A549 (cell line): ENCODE results near the gene PCNX3. TPM values are rescaled to one million over a fixed set of nuclear protein-coding genes. Genes with fewer than 3 reads are reported as not detected.

ENCODE experiments used
- ATAC-seq, 2 experiments: fragments of 200-7000 bp in 1 of 2; fragments of >200 bp in 1 of 2; cut with Nextera tagmentation in 1 of 2; cut with Tn5 transposase in 1 of 2; 3 replicates each; pipeline versions ENCODE4 v1.8.0 to v1.9.1; 2018 to 2020; ENCODE audit warnings: mild to moderate bottlenecking in 1 of 2, moderate library complexity in 1 of 2
- CTCF ChIA-PET: fragments of 300-600 bp; sonication (Branson Sonifier 250); formaldehyde crosslinking; extraction: SDS; loops from one replicate; lab custom pipeline; 2021; ENCODE audit warnings: antibody characterized with exemption, inconsistent platforms; lab: Yijun Ruan, JAX
- POLR2A ChIA-PET: fragments of 350-600 bp; formaldehyde crosslinking; extraction: SDS; loops from one replicate; lab custom pipeline; 2021; ENCODE audit warnings: antibody characterized with exemption, inconsistent platforms; lab: Yijun Ruan, JAX
- DNase-seq, 2 experiments: peaks; one replicate each; pipeline versions ENCODE4 v3.0.0 to v3.0.0-alpha.2; 2011 to 2016; ENCODE audit warnings: low read depth in 1 of 2, low spot score in 1 of 2
- FAIRE-seq: peaks from 2 replicates; lab custom pipeline; 2011; peaks lifted over from hg19 to GRCh38; lab: Jason Lieb, UNC
- H3K27ac ChIP-seq, 2 experiments: fragments of >200 bp; sonication (Bioruptor Twin); formaldehyde crosslinking; 3 replicates each; pipeline ENCODE4 v1.5.1; 2016 to 2017
- H3K4me1 ChIP-seq: fragments of >200 bp; sonication (Bioruptor Twin); formaldehyde crosslinking; 3 replicates; pipeline ENCODE4 v1.6.1; 2016
- H3K4me2 ChIP-seq: fragments of >200 bp; sonication (Bioruptor Twin); formaldehyde crosslinking; 3 replicates; pipeline ENCODE4 v1.6.1; 2016
- H3K4me3 ChIP-seq: fragments of >200 bp; sonication (Bioruptor Twin); formaldehyde crosslinking; 3 replicates; pipeline ENCODE4 v1.5.1; 2016
- H3K9me3 ChIP-seq: fragments of >200 bp; sonication (Bioruptor Twin); formaldehyde crosslinking; 3 replicates; pipeline ENCODE4 v1.6.1; 2016
- BHLHE40 ChIP-seq: IDR thresholded peaks from 2 replicates; pipeline ENCODE4 v1.6.1; 2012; ENCODE audit warnings: low read depth, low read length, inconsistent platforms
- CBX2 ChIP-seq: fragments of 200-600 bp; sonication (generic); IDR thresholded peaks from 2 replicates; pipeline ENCODE4 v1.6.1; 2016; ENCODE audit warnings: low read depth, mild to moderate bottlenecking, borderline replicate concordance
- EHMT2 ChIP-seq: fragments of 200-600 bp; sonication (generic); IDR thresholded peaks from 2 replicates; pipeline ENCODE4 v1.6.1; 2016; ENCODE audit warnings: antibody characterized with exemption, low read depth, mild to moderate bottlenecking, moderate library complexity
- FOSB ChIP-seq: fragments of 250-450 bp; sonication (Bioruptor Pico); IDR thresholded peaks from 2 replicates; pipeline ENCODE4 v1.5.0; 2020; ENCODE audit warnings: mild to moderate bottlenecking, moderate library complexity
- FOSL2 ChIP-seq, 2 experiments: fragments of 450-650 bp in 1 of 2; fragments of >200 bp in 1 of 2; sonication (Bioruptor Twin) in 1 of 2; formaldehyde crosslinking; IDR thresholded peaks; 2 replicates each; pipeline versions ENCODE4 v1.5.0 to v1.6.1; 2016 to 2020; ENCODE audit warnings: mild to moderate bottlenecking in 1 of 2, moderate library complexity in 1 of 2
- HDAC2 ChIP-seq: fragments of 200-600 bp; sonication (generic); IDR thresholded peaks from 2 replicates; pipeline ENCODE4 v1.6.1; 2016
- HOXA7 ChIP-seq: fragments of 250-450 bp; sonication (Bioruptor Pico); IDR thresholded peaks from 2 replicates; pipeline ENCODE4 v1.5.0; 2020; ENCODE audit warnings: mild to moderate bottlenecking, moderate library complexity
- JUN ChIP-seq, 2 experiments: fragments of >200 bp; sonication (Bioruptor Twin); formaldehyde crosslinking; IDR thresholded peaks; 2 replicates in 1 of 2; 3 replicates in 1 of 2; pipeline ENCODE4 v1.6.1; 2016 to 2017
- MYC ChIP-seq: IDR thresholded peaks from 2 replicates; pipeline ENCODE4 v1.6.1; 2012; ENCODE audit warnings: mild to moderate bottlenecking, inconsistent platforms, low read length, improper control_type of control experiment, borderline replicate concordance
- NFE2L2 ChIP-seq: fragments of 150-350 bp; conservative IDR thresholded peaks from 2 replicates; pipeline ENCODE4 v1.6.1; 2014; ENCODE audit warnings: low read length
- PHF8 ChIP-seq: fragments of 200-600 bp; sonication (generic); IDR thresholded peaks from 2 replicates; pipeline ENCODE4 v1.6.1; 2016; ENCODE audit warnings: low read depth, mild to moderate bottlenecking, antibody characterized with exemption, moderate library complexity, borderline replicate concordance
- POLR2A ChIP-seq: IDR thresholded peaks from 2 replicates; pipeline ENCODE4 v1.6.1; 2012; ENCODE audit warnings: mild to moderate bottlenecking, low read length
- RARB ChIP-seq: fragments of 250-450 bp; sonication (Bioruptor Pico); IDR thresholded peaks from 2 replicates; pipeline ENCODE4 v1.8.0; 2021; ENCODE audit warnings: mild to moderate bottlenecking, moderate library complexity
- SMC3 ChIP-seq: fragments of >200 bp; sonication (Bioruptor Twin); formaldehyde crosslinking; IDR thresholded peaks from 3 replicates; pipeline ENCODE4 v1.6.1; 2018; ENCODE audit warnings: inconsistent platforms
- TFCP2L1 ChIP-seq: fragments of 250-450 bp; sonication (Bioruptor Pico); IDR thresholded peaks from 2 replicates; pipeline ENCODE4 v1.5.0; 2021; ENCODE audit warnings: mild to moderate bottlenecking
- ZFP36 ChIP-seq: fragments of 450-650 bp; IDR thresholded peaks from 2 replicates; pipeline ENCODE4 v1.6.1; 2014; ENCODE audit warnings: borderline replicate concordance; ENCODE audit not compliant: partially characterized antibody
- WGBS: methylation state at CpG from one replicate; pipeline ENCODE4 v1.1.6; 2017; ENCODE audit errors: missing lambda C conversion rate; 5-methylcytosine and 5-hydroxymethylcytosine counted together
- polyA plus RNA-seq, 4 experiments: library from polyadenylated mRNA; depleted of rRNA in 3 of 4; stranded (reverse); fragments of >200 nt; fragmentation: RNase III in 1 of 4; extraction: RNeasy Plus Mini Kit Qiagen cat#74134 plus additional on column Dnase treatment in 1 of 4; gene quantifications; 2 replicates in 3 of 4; 3 replicates in 1 of 4; pipeline ENCODE4 v1.2.3, GENCODE V29; 2011 to 2017
- TF ChIP-seq, protein P1 (sequence below): fragments of >200 bp; sonication (Bioruptor Twin); formaldehyde crosslinking; IDR thresholded peaks from 3 replicates; pipeline ENCODE4 v1.6.1; 2016
- TF ChIP-seq, protein P2 (sequence below): IDR thresholded peaks from 2 replicates; pipeline ENCODE4 v1.6.1; 2012; ENCODE audit warnings: low read depth, borderline replicate concordance
- TF ChIP-seq, protein P3 (sequence below): IDR thresholded peaks from 2 replicates; pipeline ENCODE4 v1.6.1; 2012
- TF ChIP-seq, protein P4 (sequence below): fragments of >200 bp; sonication (Bioruptor Twin); formaldehyde crosslinking; IDR thresholded peaks from 2 replicates; pipeline ENCODE4 v1.6.1; 2016
- TF ChIP-seq, protein P5 (sequence below): fragments of 200-600 bp; sonication (generic); IDR thresholded peaks from 2 replicates; pipeline ENCODE4 v1.6.1; 2016; ENCODE audit warnings: antibody characterized with exemption, mild to moderate bottlenecking, moderate library complexity

Gene PCNX3
- polyA plus RNA-seq, 2 of the 4 experiments (the other 2 are of a cell fraction) = 14.2 to 29.7 TPM

DNA sequence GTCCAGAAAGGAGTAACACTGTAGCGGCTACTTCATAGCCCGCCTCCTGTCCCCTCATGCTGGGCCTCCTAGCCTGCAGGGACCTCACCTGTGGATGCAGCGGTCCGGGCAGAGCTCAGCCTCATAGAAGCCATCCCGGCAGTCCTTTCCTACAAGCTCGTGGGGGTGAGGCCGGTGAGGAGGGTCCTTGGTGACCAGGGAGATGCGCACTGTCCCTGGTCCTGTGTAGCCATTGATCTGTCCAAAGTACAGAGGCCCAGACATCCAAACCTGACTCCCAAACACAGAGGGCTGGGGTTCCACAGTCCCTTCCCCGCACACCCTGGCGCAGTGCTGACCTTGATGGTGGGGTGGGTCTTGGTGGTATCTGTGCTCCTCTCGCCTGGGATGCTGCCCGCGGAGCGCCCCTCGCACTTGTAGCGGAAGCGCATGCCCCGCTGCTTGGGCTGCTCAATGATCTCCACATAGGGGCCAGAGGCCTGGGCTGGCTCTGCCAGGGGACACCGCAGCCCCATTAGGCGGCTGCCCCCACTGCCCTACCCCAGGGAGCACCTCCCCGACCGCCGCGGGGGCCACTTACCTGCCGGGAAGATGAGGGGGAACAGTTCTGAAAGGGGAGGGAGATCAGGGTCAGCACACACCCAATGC lies 46.1 kb downstream of the PCNX3 start:
- H3K4me3 ChIP-seq = peak overlapping the region; percentile 100
- no peak for FAIRE-seq
- TF ChIP-seq RARB (no peak), NFE2L2 (no peak), EHMT2 (no peak)
- DNase-seq = no peak
- ChIA-PET CTCF (interaction anchor here (0.7 to 2.4 kb wide), 4 partner anchors 7 to 161 kb away, joined by 3 to 12 read pairs (median 4); no protein-coding TSS in a partner anchor), POLR2A (interaction anchor here (1.5 to 3.4 kb wide), 2 partner anchors 9 to 207 kb away, joined by 3 to 27 read pairs; no protein-coding TSS in a partner anchor)
- H3K4me2 ChIP-seq = peak overlapping the region; percentile 94
- H3K27ac ChIP-seq = peak overlapping the region; percentile 96 to 98
- H3K9me3 ChIP-seq = no peaks in the 10 kb centered on the region
- 66% methylated on average over 23 of the region's 25 CpGs for WGBS
- ATAC-seq = no peak
- peaks cover 13% of the 10 kb centered on the region for H3K4me1 ChIP-seq

DNA sequence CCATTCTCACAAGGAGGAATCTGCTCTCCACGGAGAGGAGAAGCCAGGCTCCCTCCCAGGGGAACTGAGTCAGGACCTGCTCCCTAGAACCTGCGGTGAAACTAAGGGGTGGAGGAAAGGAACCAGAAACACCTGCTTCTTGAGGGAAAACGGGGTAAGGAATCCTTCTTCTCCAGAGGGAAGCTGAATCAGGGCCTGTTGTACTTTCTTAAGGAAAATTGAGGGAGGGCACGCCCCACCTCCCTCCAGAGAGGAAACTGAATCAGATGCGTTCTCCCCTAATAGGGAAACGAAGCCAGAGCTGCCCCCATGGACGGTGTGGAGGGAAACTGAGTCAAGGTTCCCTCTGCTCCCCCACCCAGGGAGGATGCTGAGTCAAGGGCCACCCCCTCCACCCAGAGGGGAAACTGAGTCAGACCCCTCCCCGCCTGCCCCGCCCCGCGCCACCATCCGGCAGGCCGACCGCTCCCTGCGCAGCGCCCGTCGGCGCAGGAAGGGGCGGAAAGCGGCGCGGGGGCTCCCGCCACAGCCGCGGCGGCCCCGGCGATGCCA lies 46.7 kb downstream of the PCNX3 start:
- CTCF ChIA-PET = interaction anchor here (1.2 to 2.4 kb wide), 6 partner anchors 8 to 222 kb away, joined by 3 to 12 read pairs (median 4); no protein-coding TSS in a partner anchor
- no peak for FAIRE-seq
- peak; percentile 9 to 16; a peak in 5 of 6 replicates for ATAC-seq

DNA sequence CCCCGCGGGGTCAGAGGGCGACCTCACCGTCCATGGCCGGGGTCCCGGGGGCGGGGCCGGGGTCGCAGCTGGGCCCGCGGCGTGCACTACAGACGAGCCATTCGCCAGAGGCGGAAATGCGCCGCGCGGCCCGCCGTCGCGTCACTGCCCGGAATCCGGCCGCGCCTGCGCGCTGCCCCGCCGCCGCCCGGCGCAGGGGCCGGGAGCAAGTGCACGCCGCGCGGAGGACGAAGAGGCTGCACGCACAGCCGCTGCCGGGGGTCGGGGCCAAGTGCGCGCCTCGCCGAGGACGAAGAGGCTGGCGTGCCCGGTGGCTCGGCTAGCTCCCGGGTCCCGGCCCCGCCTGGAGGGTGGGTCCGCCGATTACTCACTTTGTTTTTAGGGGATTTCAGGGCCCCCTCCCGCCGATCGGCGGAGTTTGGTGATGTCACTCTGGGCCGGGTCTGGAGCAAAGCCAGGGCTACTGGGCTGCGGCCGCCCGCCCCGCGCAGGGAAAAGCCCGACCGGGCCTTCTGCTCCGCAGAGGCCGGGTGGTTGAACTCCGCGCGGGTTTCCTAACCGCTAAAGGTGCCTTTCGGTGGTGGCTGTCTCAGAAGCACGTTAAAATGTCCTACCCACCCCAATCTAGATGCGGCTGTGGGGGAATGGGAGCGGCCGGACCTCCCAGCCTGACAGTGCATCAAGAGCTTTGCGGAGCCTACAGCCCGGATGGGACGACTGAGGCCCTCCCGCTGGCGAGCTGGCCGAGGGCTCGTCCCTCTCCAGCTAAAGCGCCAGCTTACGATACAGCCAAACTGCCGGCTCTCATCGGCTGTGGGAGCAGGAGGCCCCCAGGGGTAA lies 47.4 kb downstream of the PCNX3 start, which contains the start of gene RELA:
TSS of gene RELA (minus strand) at position 118 of the 840 bp plus-strand sequence. CDS start at position 34, 84 bp downstream.
- peaks cover 13% of the 10 kb centered on the region for H3K4me1 ChIP-seq
- under 1% methylated on average over 31 of the region's 91 CpGs for WGBS
- ChIA-PET CTCF (interaction anchor here (0.6 to 2.4 kb wide), 13 partner anchors 9 to 381 kb away, joined by 3 to 12 read pairs (median 3); partner anchors contain the start of genes FOSL1 and MUS81), POLR2A (interaction anchor here (0.6 to 3.4 kb wide), 18 partner anchors 8 to 541 kb away, joined by 3 to 27 read pairs (median 4); partner anchors contain the start of genes FAU, FIBP, MRPL49 and PCNX3)
- peak within 1 kb of the TSS; percentile 96 to 98 for H3K27ac ChIP-seq
- ATAC-seq (peak; percentile 89 to 91), DNase-seq (peak; percentile 67 to 91), FAIRE-seq (no peak)
- H3K4me2 ChIP-seq = peak within 1 kb of the TSS; percentile 94
- no peaks in the 10 kb centered on the region for H3K9me3 ChIP-seq
- peak within 1 kb of the TSS; percentile 100 for H3K4me3 ChIP-seq
- TF ChIP-seq, protein P1, sequence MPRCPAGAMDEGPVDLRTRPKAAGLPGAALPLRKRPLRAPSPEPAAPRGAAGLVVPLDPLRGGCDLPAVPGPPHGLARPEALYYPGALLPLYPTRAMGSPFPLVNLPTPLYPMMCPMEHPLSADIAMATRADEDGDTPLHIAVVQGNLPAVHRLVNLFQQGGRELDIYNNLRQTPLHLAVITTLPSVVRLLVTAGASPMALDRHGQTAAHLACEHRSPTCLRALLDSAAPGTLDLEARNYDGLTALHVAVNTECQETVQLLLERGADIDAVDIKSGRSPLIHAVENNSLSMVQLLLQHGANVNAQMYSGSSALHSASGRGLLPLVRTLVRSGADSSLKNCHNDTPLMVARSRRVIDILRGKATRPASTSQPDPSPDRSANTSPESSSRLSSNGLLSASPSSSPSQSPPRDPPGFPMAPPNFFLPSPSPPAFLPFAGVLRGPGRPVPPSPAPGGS = peak; percentile 78; the same call in 2 of the 3 replicates
- TF ChIP-seq MYC (0 out of 2 replicates have a peak, but pooled peaks have one; percentile 45), JUN (IDR thresholded peaks at IDR 0.05) (peak; percentile 72 to 84; a peak in 4 of 5 replicates), FOSL2 (IDR thresholded peaks at IDR 0.05) (no peak), FOSL2 (CRISPR knock-in tag; IDR thresholded peaks at IDR 0.05) (peak; percentile 38), SMC3 (no peak), POLR2A (peak; percentile 74), PHF8 (peak; percentile 91), BHLHE40 (no peak), ZFP36 (no peak)
- TF ChIP-seq, protein P2, sequence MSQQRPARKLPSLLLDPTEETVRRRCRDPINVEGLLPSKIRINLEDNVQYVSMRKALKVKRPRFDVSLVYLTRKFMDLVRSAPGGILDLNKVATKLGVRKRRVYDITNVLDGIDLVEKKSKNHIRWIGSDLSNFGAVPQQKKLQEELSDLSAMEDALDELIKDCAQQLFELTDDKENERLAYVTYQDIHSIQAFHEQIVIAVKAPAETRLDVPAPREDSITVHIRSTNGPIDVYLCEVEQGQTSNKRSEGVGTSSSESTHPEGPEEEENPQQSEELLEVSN = 0 out of 2 replicates have a peak, but pooled peaks have one; percentile 16
- TF ChIP-seq, protein P3, sequence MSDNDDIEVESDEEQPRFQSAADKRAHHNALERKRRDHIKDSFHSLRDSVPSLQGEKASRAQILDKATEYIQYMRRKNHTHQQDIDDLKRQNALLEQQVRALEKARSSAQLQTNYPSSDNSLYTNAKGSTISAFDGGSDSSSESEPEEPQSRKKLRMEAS = peak; percentile 81

More for the DNA sequence above, 46.7 kb downstream of the PCNX3 start:
- Histone ChIP-seq H3K4me3 (peak overlapping the region; percentile 100), H3K9me3 (no peaks in the 10 kb centered on the region), H3K4me2 (peak overlapping the region; percentile 94), H3K4me1 (peaks cover 13% of the 10 kb centered on the region), H3K27ac (peak overlapping the region; percentile 96 to 98)
- DNase-seq = no peak
- WGBS = 2% methylated on average over 7 of the region's 29 CpGs
- POLR2A ChIA-PET = interaction anchor here (0.6 to 3.4 kb wide), 13 partner anchors 9 to 207 kb away, joined by 3 to 27 read pairs (median 4); partner anchors contain the start of genes PCNX3, RNASEH2C, SIPA1 and ZNRD2
- no peak for TF ChIP-seq TFCP2L1 (CRISPR knock-in tag)
- no peak for TF ChIP-seq HDAC2
- no peak for TF ChIP-seq FOSB (CRISPR knock-in tag)
- TF ChIP-seq NFE2L2 = no peak
- TF ChIP-seq PHF8 = no peak
- TF ChIP-seq, protein P2 = no peak
- TF ChIP-seq, protein P4, sequence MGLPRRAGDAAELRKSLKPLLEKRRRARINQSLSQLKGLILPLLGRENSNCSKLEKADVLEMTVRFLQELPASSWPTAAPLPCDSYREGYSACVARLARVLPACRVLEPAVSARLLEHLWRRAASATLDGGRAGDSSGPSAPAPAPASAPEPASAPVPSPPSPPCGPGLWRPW = no peak
- TF ChIP-seq BHLHE40 = no peak
- TF ChIP-seq, protein P5, sequence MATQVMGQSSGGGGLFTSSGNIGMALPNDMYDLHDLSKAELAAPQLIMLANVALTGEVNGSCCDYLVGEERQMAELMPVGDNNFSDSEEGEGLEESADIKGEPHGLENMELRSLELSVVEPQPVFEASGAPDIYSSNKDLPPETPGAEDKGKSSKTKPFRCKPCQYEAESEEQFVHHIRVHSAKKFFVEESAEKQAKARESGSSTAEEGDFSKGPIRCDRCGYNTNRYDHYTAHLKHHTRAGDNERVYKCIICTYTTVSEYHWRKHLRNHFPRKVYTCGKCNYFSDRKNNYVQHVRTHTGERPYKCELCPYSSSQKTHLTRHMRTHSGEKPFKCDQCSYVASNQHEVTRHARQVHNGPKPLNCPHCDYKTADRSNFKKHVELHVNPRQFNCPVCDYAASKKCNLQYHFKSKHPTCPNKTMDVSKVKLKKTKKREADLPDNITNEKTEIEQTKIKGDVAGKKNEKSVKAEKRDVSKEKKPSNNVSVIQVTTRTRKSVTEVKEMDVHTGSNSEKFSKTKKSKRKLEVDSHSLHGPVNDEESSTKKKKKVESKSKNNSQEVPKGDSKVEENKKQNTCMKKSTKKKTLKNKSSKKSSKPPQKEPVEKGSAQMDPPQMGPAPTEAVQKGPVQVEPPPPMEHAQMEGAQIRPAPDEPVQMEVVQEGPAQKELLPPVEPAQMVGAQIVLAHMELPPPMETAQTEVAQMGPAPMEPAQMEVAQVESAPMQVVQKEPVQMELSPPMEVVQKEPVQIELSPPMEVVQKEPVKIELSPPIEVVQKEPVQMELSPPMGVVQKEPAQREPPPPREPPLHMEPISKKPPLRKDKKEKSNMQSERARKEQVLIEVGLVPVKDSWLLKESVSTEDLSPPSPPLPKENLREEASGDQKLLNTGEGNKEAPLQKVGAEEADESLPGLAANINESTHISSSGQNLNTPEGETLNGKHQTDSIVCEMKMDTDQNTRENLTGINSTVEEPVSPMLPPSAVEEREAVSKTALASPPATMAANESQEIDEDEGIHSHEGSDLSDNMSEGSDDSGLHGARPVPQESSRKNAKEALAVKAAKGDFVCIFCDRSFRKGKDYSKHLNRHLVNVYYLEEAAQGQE = no peak
- no peak for TF ChIP-seq CBX2
- TF ChIP-seq HOXA7 (CRISPR knock-in tag) = no peak
